Measurements from ENCODE around the gene AGMO. TPM values are rescaled to one million over a fixed set of nuclear protein-coding genes. Genes with fewer than 3 reads are reported as not detected.

Gene AGMO
- total RNA-seq, 6 experiments from 2014 or later: 20.8 to 58.9 (median 33.7) TPM

DNA sequence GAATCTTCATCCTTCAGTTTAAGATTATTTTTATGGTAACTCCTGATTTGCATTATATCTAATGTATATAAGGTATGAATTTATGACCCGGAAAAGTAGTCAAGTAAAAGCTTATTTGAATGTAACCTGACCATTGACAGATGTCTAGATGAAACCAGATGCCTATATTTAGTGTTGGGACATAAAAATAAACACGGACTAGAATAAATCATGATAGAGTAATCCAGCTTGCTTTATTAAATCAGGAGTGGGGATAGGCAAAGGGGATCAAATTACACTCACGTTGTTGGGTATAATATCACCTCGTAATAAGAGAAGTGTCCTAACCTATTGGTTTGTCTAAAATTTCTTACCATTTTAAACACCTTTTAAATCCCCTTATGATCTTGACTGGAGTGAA, 244.6 kb downstream of the AGMO start:
- Histone ChIP-seq H3K4me3 (no peak overlapping the region), H3K9me3 (no peaks in the 10 kb centered on the region), H3K27me3 (no peaks in the 10 kb centered on the region), H3K4me1 (peaks cover 0 to 11% (median 0%) of the 10 kb centered on the region in 4 donors), H3K27ac (no peak overlapping the region), H3K36me3 (no peaks in the 10 kb centered on the region)
- no peak for DNase-seq
- TF ChIP-seq, protein P1, sequence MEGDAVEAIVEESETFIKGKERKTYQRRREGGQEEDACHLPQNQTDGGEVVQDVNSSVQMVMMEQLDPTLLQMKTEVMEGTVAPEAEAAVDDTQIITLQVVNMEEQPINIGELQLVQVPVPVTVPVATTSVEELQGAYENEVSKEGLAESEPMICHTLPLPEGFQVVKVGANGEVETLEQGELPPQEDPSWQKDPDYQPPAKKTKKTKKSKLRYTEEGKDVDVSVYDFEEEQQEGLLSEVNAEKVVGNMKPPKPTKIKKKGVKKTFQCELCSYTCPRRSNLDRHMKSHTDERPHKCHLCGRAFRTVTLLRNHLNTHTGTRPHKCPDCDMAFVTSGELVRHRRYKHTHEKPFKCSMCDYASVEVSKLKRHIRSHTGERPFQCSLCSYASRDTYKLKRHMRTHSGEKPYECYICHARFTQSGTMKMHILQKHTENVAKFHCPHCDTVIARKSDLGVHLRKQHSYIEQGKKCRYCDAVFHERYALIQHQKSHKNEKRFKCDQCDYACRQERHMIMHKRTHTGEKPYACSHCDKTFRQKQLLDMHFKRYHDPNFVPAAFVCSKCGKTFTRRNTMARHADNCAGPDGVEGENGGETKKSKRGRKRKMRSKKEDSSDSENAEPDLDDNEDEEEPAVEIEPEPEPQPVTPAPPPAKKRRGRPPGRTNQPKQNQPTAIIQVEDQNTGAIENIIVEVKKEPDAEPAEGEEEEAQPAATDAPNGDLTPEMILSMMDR (IDR thresholded peaks at IDR 0.05): no peak
- TF ChIP-seq POLR2A (IDR thresholded peaks at IDR 0.05): no peak
- no peak for ATAC-seq
- WGBS (ENCODE audit: insufficient coverage, low coverage, low lambda C conversion rate, missing lambda C conversion rate): 84% methylated on average over 4 of the region's 4 CpGs
- intact Hi-C loops (cut with DNase I): no loop called here

DNA sequence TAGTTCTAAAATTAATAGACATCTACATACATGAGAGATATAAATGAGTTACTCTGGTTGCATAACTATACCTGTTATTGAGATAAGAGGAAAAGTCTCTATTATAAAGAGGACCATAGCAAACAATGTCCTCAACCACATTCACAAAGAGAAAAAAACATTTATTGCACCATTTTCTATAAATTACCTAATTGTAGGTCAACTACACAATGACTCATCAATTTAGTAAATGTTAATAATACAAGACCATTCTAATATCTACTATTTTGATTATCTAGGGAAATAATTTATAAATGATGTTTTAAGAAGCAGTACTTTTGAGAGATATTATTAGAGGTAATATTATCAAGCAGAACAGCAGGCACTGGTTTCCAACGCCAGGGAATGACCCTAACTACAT, 246.1 kb downstream of the AGMO start:
- TF ChIP-seq POLR2A (IDR thresholded peaks at IDR 0.05): no peak
- TF ChIP-seq, protein P1 (IDR thresholded peaks at IDR 0.05): no peak
- Histone ChIP-seq H3K9me3 (no peaks in the 10 kb centered on the region), H3K27ac (peak overlapping the region in 1 of 3 donors; percentile 16), H3K36me3 (no peaks in the 10 kb centered on the region), H3K4me3 (no peak overlapping the region), H3K27me3 (no peaks in the 10 kb centered on the region), H3K4me1 (peaks cover 0 to 11% (median 0%) of the 10 kb centered on the region in 4 donors)
- DNase-seq: no peak
- intact Hi-C loops (cut with DNase I): no loop called here
- 89% methylated on average over 1 of the region's 1 CpG for WGBS (ENCODE audit: insufficient coverage, low coverage, low lambda C conversion rate, missing lambda C conversion rate)
- ATAC-seq: no peak

- intact Hi-C loops (cut with DNase I): no loop called here
- ATAC-seq (peak; percentile 43 to 88 (median 62)), DNase-seq (no peak)
- Histone ChIP-seq H3K27me3 (no peaks in the 10 kb centered on the region), H3K4me1 (peaks cover 0 to 11% (median 0%) of the 10 kb centered on the region in 4 donors), H3K9me3 (no peaks in the 10 kb centered on the region), H3K4me3 (no peak overlapping the region), H3K27ac (peak overlapping the region in 1 of 3 donors; percentile 16), H3K36me3 (no peaks in the 10 kb centered on the region)
- TF ChIP-seq POLR2A (IDR thresholded peaks at IDR 0.05): no peak
- 88% methylated on average over 5 of the region's 5 CpGs for WGBS (ENCODE audit: insufficient coverage, low coverage, low lambda C conversion rate, missing lambda C conversion rate)
Measured at GRCh38 chr7:15314922-15315321, 246.9 kb downstream of the AGMO start.

- no peaks in the 10 kb centered on the region for H3K36me3 ChIP-seq
- H3K27ac ChIP-seq: peak overlapping the region in 1 of 3 donors; percentile 34
- no peaks in the 10 kb centered on the region for H3K27me3 ChIP-seq
- TF ChIP-seq, protein P1 (IDR thresholded peaks at IDR 0.05): no peak
- no peaks in the 10 kb centered on the region for H3K9me3 ChIP-seq
- peaks cover 0 to 11% (median 0%) of the 10 kb centered on the region in 4 donors for H3K4me1 ChIP-seq
- no peak overlapping the region for H3K4me3 ChIP-seq
- 5% methylated on average over 1 of the region's 1 CpG for WGBS (ENCODE audit: insufficient coverage, low coverage, low lambda C conversion rate, missing lambda C conversion rate)
- DNase-seq: no peak
- peak in 3 of 4 donors; percentile 72 to 90 (median 74) for ATAC-seq
- intact Hi-C loops (cut with DNase I): no loop called here
Measured at GRCh38 chr7:15313361-15313760, 248.5 kb downstream of the AGMO start.

GRCh38 chr7:15309872-15310271, 251.9 kb downstream of the AGMO start:
- Histone ChIP-seq H3K9me3 (no peaks in the 10 kb centered on the region), H3K27me3 (no peaks in the 10 kb centered on the region), H3K36me3 (no peaks in the 10 kb centered on the region), H3K27ac (no peak overlapping the region), H3K4me3 (no peak overlapping the region), H3K4me1 (peaks cover 0 to 21% (median 0%) of the 10 kb centered on the region in 4 donors)
- DNase-seq: no peak
- WGBS (ENCODE audit: insufficient coverage, low coverage, low lambda C conversion rate, missing lambda C conversion rate): 78% methylated on average over 1 of the region's 1 CpG
- no peak for ATAC-seq
- intact Hi-C loops (cut with DNase I): no loop called here
- no peak for TF ChIP-seq POLR2A (IDR thresholded peaks at IDR 0.05)
- TF ChIP-seq, protein P1 (IDR thresholded peaks at IDR 0.05): no peak

Measured in right lobe of liver (tissue), 6 donors.